GM23338 (cell line): ENCODE data around the gene ATXN2.

Experiments
- CREB1 ChIP-seq: fragments of 250-450 bp; sonication (Bioruptor Pico); IDR thresholded peaks from 2 replicates; pipeline ENCODE4 v1.5.0; 2020; ENCODE audit warnings: low read depth, mild to moderate bottlenecking, moderate library complexity
- EZH2 ChIP-seq: fragments of 200-600 bp; sonication (generic); IDR thresholded peaks from one replicate; pipeline ENCODE4 v1.8.0; 2017; ENCODE audit warnings: antibody characterized with exemption, mild to moderate bottlenecking, low read depth; ENCODE audit not compliant: unreplicated experiment
- EZH2phosphoT487 ChIP-seq: fragments of 200-600 bp; sonication (generic); IDR thresholded peaks from one replicate; pipeline ENCODE4 v1.8.1; 2018; ENCODE audit warnings: antibody characterized with exemption; ENCODE audit not compliant: unreplicated experiment
- JUNB ChIP-seq: IDR thresholded peaks from one replicate; pipeline ENCODE4 v1.6.1; 2016; ENCODE audit warnings: antibody characterized with exemption; ENCODE audit not compliant: unreplicated experiment
- NANOG ChIP-seq: IDR thresholded peaks from 2 replicates; pipeline ENCODE4 v1.6.1; 2016; ENCODE audit warnings: antibody characterized with exemption, borderline replicate concordance
- POLR2AphosphoS5 ChIP-seq: IDR thresholded peaks from 2 replicates; pipeline ENCODE4 v1.6.1; 2016; ENCODE audit warnings: antibody characterized with exemption, low read depth
- REST ChIP-seq: IDR thresholded peaks from one replicate; pipeline ENCODE4 v1.6.1; 2018; ENCODE audit warnings: antibody characterized with exemption; ENCODE audit not compliant: unreplicated experiment
- STAT1 ChIP-seq: IDR thresholded peaks from one replicate; pipeline ENCODE4 v1.6.1; 2016; ENCODE audit warnings: antibody characterized with exemption; ENCODE audit not compliant: unreplicated experiment
- ZNF331 ChIP-seq: fragments of 250-450 bp; sonication (Bioruptor Pico); IDR thresholded peaks from 2 replicates; pipeline ENCODE4 v1.5.0; 2020; ENCODE audit warnings: low read depth, mild to moderate bottlenecking, moderate library complexity
- TF ChIP-seq, protein P1 (sequence below), 2 experiments: fragments of 200-600 bp in 1 of 2; sonication (generic) in 1 of 2; conservative IDR thresholded peaks; 2 replicates each; pipeline versions ENCODE4 v1.5.1 to v1.6.1; 2016 to 2017; ENCODE audit warnings: antibody characterized with exemption in 2 of 2, low read depth in 2 of 2, mild to moderate bottlenecking in 2 of 2, moderate library complexity in 1 of 2
- TF ChIP-seq, protein P2 (sequence below): IDR thresholded peaks from 2 replicates; pipeline ENCODE4 v1.6.1; 2016; ENCODE audit warnings: antibody characterized with exemption

DNA sequence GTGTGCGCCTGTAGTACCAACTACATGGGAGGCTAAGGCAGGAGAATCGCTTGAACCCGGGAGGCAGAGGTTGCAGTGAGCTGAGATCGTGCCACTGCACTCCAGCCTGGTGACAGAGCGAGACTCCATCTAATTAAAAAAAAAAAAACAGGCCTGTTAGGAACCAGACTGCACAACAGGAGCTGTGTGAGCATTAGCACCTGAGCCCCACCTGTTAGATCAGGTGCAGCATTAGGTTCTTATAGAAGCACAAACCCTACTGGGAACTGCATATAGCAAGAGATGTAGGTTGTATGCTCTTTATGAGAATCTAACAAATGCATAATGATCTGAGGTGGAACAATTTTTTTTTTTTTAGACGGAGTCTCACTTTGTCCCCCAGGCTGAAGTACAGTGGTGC lies 8.6 kb downstream of the ATXN2 start:
- TF ChIP-seq, protein P1, sequence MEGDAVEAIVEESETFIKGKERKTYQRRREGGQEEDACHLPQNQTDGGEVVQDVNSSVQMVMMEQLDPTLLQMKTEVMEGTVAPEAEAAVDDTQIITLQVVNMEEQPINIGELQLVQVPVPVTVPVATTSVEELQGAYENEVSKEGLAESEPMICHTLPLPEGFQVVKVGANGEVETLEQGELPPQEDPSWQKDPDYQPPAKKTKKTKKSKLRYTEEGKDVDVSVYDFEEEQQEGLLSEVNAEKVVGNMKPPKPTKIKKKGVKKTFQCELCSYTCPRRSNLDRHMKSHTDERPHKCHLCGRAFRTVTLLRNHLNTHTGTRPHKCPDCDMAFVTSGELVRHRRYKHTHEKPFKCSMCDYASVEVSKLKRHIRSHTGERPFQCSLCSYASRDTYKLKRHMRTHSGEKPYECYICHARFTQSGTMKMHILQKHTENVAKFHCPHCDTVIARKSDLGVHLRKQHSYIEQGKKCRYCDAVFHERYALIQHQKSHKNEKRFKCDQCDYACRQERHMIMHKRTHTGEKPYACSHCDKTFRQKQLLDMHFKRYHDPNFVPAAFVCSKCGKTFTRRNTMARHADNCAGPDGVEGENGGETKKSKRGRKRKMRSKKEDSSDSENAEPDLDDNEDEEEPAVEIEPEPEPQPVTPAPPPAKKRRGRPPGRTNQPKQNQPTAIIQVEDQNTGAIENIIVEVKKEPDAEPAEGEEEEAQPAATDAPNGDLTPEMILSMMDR (conservative IDR thresholded peaks at IDR 0.05; ENCODE audit: low read depth in 2 of 2): no peak
- no peak for TF ChIP-seq EZH2
- no peak for TF ChIP-seq POLR2AphosphoS5
- TF ChIP-seq REST: no peak
- TF ChIP-seq NANOG: no peak
- no peak for TF ChIP-seq EZH2phosphoT487
- no peak for TF ChIP-seq CREB1 (CRISPR knock-in tag)
- TF ChIP-seq JUNB: no peak
- no peak for TF ChIP-seq ZNF331 (CRISPR knock-in tag)
- TF ChIP-seq STAT1: no peak
- TF ChIP-seq, protein P2, sequence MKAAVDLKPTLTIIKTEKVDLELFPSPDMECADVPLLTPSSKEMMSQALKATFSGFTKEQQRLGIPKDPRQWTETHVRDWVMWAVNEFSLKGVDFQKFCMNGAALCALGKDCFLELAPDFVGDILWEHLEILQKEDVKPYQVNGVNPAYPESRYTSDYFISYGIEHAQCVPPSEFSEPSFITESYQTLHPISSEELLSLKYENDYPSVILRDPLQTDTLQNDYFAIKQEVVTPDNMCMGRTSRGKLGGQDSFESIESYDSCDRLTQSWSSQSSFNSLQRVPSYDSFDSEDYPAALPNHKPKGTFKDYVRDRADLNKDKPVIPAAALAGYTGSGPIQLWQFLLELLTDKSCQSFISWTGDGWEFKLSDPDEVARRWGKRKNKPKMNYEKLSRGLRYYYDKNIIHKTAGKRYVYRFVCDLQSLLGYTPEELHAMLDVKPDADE: no peak
